Sigmoid colon (tissue), 7 donors: ENCODE data around the gene PXN. TPM values are rescaled to one million over a fixed set of nuclear protein-coding genes. Genes with fewer than 3 reads are reported as not detected.
"Not testable (repeated sequence)": the region's sequence is repeated elsewhere in the genome, so short reads cannot be mapped to it uniquely, and the experiment has no call there.

ENCODE experiments used
- DNase-seq: peaks from one replicate; pipeline ENCODE4 v3.0.0-alpha.2; 2019
- H3K27ac ChIP-seq, 4 donors: fragments of 200-600 bp; sonication (generic); one replicate each; pipeline ENCODE4 v1.5.1; 2016 to 2019; ENCODE audit warnings: mild to moderate bottlenecking in 1 of 4
- H3K27me3 ChIP-seq, 3 donors: fragments of 200-600 bp; sonication (generic); one replicate each; pipeline ENCODE4 v1.5.1; 2019; ENCODE audit warnings: mild to moderate bottlenecking in 1 of 3
- H3K36me3 ChIP-seq, 4 donors: fragments of 200-600 bp; sonication (generic); one replicate each; pipeline ENCODE4 v1.5.1; 2016 to 2019
- H3K4me1 ChIP-seq, 4 donors: fragments of 200-600 bp; sonication (generic); one replicate each; pipeline ENCODE4 v1.5.1; 2017 to 2019
- H3K4me3 ChIP-seq, 4 donors: fragments of 200-600 bp; sonication (generic); one replicate each; pipeline ENCODE4 v1.5.1; 2017 to 2019; ENCODE audit warnings: mild to moderate bottlenecking in 2 of 4, moderate library complexity in 1 of 4
- H3K9me3 ChIP-seq, 4 donors: fragments of 200-600 bp in 3 of 4; sonication (generic) in 3 of 4; one replicate each; pipeline versions ENCODE4 v1.5.1 to v1.6.1; 2013 to 2019
- CTCF ChIP-seq, 4 experiments: fragments of 450-650 bp in 3 of 4; fragments of 200-600 bp in 1 of 4; IDR thresholded peaks; one replicate each; pipeline ENCODE4 v1.5.1; 2016 to 2019; ENCODE audit warnings: antibody characterized with exemption in 4 of 4, mild to moderate bottlenecking in 3 of 4, moderate library complexity in 2 of 4
- EP300 ChIP-seq, 4 donors: sonication (generic); formaldehyde crosslinking; IDR thresholded peaks; one replicate each; pipeline ENCODE4 v1.6.1; 2017; ENCODE audit warnings: antibody characterized with exemption in 4 of 4
- POLR2A ChIP-seq, 2 donors: fragments of 450-650 bp; IDR thresholded peaks; one replicate each; pipeline ENCODE4 v1.6.1; 2016; ENCODE audit warnings: antibody characterized with exemption in 2 of 2, mild to moderate bottlenecking in 2 of 2, moderate library complexity in 2 of 2
- POLR2AphosphoS5 ChIP-seq, 4 donors: sonication (generic); formaldehyde crosslinking; IDR thresholded peaks; one replicate each; pipeline ENCODE4 v1.6.1; 2017; ENCODE audit warnings: antibody characterized with exemption in 4 of 4
- WGBS, 2 donors: extraction: QIAGEN DNeasy Blood & Tissue Kit; methylation state at CpG; one replicate each; pipeline ENCODE4 v1.1.7; 2013; 5-methylcytosine and 5-hydroxymethylcytosine counted together
- intact Hi-C: fragments of 100-400 bp; cut with DNase I; formaldehyde crosslinking; loops from one replicate; pipeline ENCODE4 v1.15.1; 2023
- polyA plus RNA-seq, 3 donors: library from polyadenylated mRNA; stranded (reverse); fragments of 200-250 nt; gene quantifications; one replicate each; pipeline ENCODE4 v1.2.3, GENCODE V29; 2013
- total RNA-seq, 4 donors: library from RNA; depleted of rRNA; stranded (reverse); fragments of >200 nt; gene quantifications; one replicate each; pipeline ENCODE4 v1.1.0, GENCODE V29; 2016
- donor health status: healthy with polysubstance abuse.
- donor health status: Bipolar disorder and iron deficiency.
- donor health status: healthy.

Gene PXN
- total and polyA plus RNA-seq, 7 donors: 41.0 to 127 (median 79.3) TPM

DNA sequence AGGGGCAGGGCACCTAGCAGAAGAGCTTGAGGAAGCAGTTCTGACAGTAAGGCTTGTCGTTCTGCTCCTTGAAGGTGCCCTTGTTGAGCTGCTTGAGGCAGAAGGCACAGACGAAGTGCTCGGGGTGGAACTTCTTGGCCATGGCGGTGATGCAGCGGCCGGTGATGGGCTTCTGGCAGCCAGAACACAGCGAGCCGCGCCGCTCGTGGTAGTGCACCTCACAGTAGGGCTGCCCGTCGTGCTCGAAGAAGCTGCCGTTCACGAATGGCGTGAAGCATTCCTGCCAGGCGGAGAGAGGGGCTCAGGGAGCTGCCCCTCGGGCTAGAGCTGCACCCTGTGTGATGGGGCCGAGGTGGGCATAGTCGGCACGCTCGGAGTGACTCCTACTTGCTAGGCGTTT is 53.2 kb downstream of the PXN start:
- DNase-seq: no peak
- no peaks in the 10 kb centered on the region for H3K9me3 ChIP-seq
- no peak for TF ChIP-seq POLR2A (IDR thresholded peaks at IDR 0.05)
- TF ChIP-seq POLR2AphosphoS5 (IDR thresholded peaks at IDR 0.05): no peak
- TF ChIP-seq CTCF (IDR thresholded peaks at IDR 0.05): no peak
- no peak for TF ChIP-seq EP300 (IDR thresholded peaks at IDR 0.05)
- H3K27me3 ChIP-seq: no peaks in the 10 kb centered on the region
- H3K4me3 ChIP-seq: no peak overlapping the region
- no peak overlapping the region for H3K27ac ChIP-seq
- H3K4me1 ChIP-seq: no peaks in the 10 kb centered on the region
- 95 to 96% methylated on average over 24 of the region's 24 CpGs for WGBS, 2 donors
- peaks cover 38 to 74% (median 66%) of the 10 kb centered on the region in 4 donors for H3K36me3 ChIP-seq
- intact Hi-C loops: no loop called here

DNA sequence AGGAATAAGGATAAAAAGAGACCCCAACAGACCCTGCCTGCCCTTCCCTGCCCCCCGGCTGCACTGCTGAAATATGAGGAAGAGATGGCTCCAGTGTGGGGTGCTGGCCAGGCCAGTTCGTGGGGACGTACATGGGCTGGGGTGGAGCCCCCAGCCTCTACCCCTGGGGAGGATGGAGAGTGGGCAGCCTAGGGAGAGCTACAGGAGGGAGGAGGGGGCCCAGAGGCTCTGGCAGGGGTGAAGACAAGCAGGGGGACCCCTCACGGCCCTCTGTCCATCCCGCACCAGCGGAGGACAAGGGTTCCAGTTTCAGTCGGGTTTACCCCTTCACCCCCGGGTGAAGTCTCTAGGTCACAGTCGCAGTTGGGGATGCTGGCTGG is 53.6 kb downstream of the PXN start:
- no peak overlapping the region for H3K27ac ChIP-seq
- WGBS, 2 donors: 76 to 89% methylated on average over 9 of the region's 9 CpGs
- H3K9me3 ChIP-seq: no peaks in the 10 kb centered on the region
- peaks cover 38 to 79% (median 63%) of the 10 kb centered on the region in 4 donors for H3K36me3 ChIP-seq
- TF ChIP-seq EP300 (IDR thresholded peaks at IDR 0.05) (no peak), POLR2A (IDR thresholded peaks at IDR 0.05) (no peak), POLR2AphosphoS5 (IDR thresholded peaks at IDR 0.05) (no peak), CTCF (IDR thresholded peaks at IDR 0.05) (no peak)
- intact Hi-C loops: no loop called here
- no peaks in the 10 kb centered on the region for H3K4me1 ChIP-seq
- no peak overlapping the region for H3K4me3 ChIP-seq
- DNase-seq: no peak
- H3K27me3 ChIP-seq: no peaks in the 10 kb centered on the region

DNA sequence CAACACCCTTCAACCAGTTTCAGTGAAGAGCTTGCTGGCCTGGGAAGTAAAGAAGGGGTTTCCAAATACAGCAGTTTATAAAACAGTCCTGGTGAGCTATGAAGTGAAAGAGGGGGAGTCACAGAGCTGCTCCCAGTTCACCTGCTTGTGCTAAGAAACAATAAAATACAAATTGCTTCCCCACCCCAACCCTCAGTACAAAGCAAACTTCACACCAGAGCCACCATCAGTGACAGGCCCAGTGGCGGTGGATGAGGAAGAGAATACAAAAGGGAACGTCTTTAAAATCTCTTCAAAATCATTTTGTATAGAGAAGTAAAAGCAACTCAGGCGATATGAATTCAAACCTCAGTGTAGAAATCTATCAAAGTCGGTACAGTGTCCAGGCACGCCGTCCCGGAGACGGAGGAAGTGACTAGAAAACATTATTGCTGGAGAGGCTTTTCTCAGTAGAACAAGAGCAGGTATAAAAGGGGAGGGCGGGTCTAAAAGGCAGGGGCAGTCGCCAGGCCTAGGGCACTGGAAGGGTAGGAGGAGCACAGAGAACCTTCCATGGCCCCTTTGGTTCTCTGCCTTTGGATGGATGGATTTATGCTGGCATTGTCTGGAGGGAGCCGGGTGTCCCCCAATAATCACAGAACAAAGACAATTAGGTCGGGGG is 54.2 kb downstream of the PXN start:
- Histone ChIP-seq H3K4me1 (no peaks in the 10 kb centered on the region), H3K27ac (no peak overlapping the region), H3K9me3 (no peaks in the 10 kb centered on the region), H3K4me3 (no peak overlapping the region), H3K27me3 (no peaks in the 10 kb centered on the region), H3K36me3 (peaks cover 38 to 78% (median 58%) of the 10 kb centered on the region in 4 donors)
- WGBS, 2 donors: 31 to 72% methylated on average over 12 of the region's 12 CpGs
- intact Hi-C loops: no loop called here
- no peak for DNase-seq
- TF ChIP-seq EP300 (IDR thresholded peaks at IDR 0.05) (no peak), CTCF (IDR thresholded peaks at IDR 0.05) (no peak), POLR2AphosphoS5 (IDR thresholded peaks at IDR 0.05) (no peak), POLR2A (IDR thresholded peaks at IDR 0.05) (no peak)

DNA sequence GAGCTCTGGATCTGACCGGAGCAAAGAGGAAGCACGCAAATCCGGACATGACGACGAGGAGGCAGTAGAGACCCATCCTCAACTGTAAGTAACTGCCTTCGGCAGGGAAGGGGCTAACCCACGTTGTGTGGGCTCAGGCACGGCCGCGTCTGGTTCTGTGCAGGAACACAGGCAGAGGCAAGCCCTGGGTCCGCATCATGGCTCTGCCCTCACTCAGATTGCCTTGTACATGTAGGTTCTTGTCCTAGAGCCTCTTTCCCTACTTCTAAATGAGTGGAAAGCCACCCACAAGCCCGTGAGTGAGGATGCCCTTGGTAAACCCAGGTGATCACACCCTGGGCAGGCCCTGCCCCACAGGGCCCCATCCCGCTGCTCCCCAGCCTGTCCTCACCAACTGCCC is 55.7 kb downstream of the PXN start:
- no peak overlapping the region for H3K27ac ChIP-seq
- no peaks in the 10 kb centered on the region for H3K27me3 ChIP-seq
- peaks cover 38 to 63% (median 48%) of the 10 kb centered on the region in 4 donors for H3K36me3 ChIP-seq
- H3K9me3 ChIP-seq: no peaks in the 10 kb centered on the region
- WGBS, 2 donors: 93% methylated on average over 13 of the region's 13 CpGs
- TF ChIP-seq POLR2AphosphoS5 (IDR thresholded peaks at IDR 0.05) (no peak), CTCF (IDR thresholded peaks at IDR 0.05) (no peak), POLR2A (IDR thresholded peaks at IDR 0.05) (no peak), EP300 (IDR thresholded peaks at IDR 0.05) (no peak)
- intact Hi-C loops: no loop called here
- DNase-seq: no peak
- no peaks in the 10 kb centered on the region for H3K4me1 ChIP-seq
- no peak overlapping the region for H3K4me3 ChIP-seq

DNA sequence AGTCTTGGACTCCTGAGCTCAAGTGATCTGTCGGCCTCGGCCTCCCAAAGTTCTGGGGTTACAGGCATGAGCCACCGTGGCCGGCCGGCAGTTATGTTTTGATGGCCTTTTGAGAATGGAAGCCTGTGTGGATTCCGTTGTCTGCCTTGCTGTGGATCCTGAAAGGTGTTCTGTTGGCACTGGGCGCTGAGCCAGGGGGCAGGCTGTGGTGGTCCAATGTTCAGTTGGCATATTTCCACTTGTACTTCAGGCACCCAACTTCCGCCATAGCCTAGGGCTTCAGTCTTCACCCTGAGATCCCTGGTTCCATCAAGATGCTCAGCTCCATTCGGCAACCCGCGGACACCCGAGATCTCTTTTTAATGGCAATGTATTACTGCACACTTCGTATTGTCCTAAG is 58.3 kb downstream of the PXN start:
- no peak for DNase-seq
- Histone ChIP-seq H3K4me3 (no peak overlapping the region), H3K27ac (no peak overlapping the region), H3K36me3 (peaks cover 15 to 36% (median 25%) of the 10 kb centered on the region in 4 donors), H3K4me1 (no peaks in the 10 kb centered on the region), H3K27me3 (no peaks in the 10 kb centered on the region), H3K9me3 (no peaks in the 10 kb centered on the region)
- intact Hi-C loops: no loop called here
- no peak for TF ChIP-seq CTCF (IDR thresholded peaks at IDR 0.05)
- no peak for TF ChIP-seq EP300 (IDR thresholded peaks at IDR 0.05)
- 93 to 95% methylated on average over 13 of the region's 13 CpGs for WGBS, 2 donors

DNA sequence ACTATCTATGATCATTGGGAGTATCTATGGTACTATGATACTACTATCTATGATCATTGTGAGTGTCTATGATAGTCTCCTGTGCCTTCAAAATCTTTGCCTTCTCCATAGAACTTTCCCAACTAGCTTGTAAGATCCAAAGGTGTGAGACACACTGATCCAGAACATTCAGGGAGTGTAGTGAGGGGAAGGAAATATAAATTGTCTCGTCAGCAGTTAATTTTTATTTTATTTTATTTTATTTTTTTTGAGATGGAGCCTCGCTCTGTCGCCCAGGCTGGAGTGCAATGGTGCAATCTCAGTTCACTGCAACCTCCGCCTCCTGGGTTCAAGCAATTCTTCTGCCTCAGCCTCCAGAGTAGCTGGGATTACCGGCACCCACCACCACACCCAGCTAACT is 58.7 kb downstream of the PXN start:
- peaks cover 10 to 32% (median 20%) of the 10 kb centered on the region in 4 donors for H3K36me3 ChIP-seq
- H3K9me3 ChIP-seq, H3K27me3 ChIP-seq, intact Hi-C loops, H3K27ac ChIP-seq, H3K4me3 ChIP-seq, DNase-seq, H3K4me1 ChIP-seq: not testable (repeated sequence)
- WGBS, 2 donors: 96 to 98% methylated on average over 5 of the region's 5 CpGs
